HG03025 (cell line): ENCODE data around the gene ANKRD11.

Experiments
- ATAC-seq: cut with Tn5 transposase; IDR thresholded peaks from one replicate; pipeline ENCODE4 v1.9.1; 2021; ENCODE audit warnings: mild to moderate bottlenecking, moderate library complexity; ENCODE audit not compliant: unreplicated experiment, low FRiP score

Gene ANKRD11

DNA sequence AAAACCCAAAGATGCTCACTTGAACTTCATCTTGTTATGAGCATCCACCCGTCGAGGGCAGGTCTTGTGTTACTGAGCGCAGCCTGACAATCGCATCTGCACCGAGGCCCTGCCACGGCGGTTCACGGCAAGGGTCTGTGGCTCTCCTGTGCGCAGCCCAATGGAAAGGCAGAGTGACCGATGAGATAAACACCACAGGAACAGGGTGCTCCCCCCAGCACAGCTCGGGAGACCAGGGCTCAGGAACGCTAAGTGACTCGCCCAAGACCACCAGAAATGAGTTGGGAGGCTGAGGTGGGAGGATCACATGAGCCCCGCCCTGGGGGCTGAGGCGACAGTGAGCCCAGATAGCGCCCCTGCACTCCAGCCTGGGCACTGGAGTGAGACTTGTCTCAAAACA, 134.7 kb downstream of the ANKRD11 start:
- ATAC-seq = no peak

GRCh38 chr16:89355007-89355406, 135.4 kb downstream of the ANKRD11 start:
- no peak for ATAC-seq

GRCh38 chr16:89354325-89354724, 136.0 kb downstream of the ANKRD11 start:
- ATAC-seq = no peak

GRCh38 chr16:89352091-89352681, 138.2 kb downstream of the ANKRD11 start:
- ATAC-seq = no peak

DNA sequence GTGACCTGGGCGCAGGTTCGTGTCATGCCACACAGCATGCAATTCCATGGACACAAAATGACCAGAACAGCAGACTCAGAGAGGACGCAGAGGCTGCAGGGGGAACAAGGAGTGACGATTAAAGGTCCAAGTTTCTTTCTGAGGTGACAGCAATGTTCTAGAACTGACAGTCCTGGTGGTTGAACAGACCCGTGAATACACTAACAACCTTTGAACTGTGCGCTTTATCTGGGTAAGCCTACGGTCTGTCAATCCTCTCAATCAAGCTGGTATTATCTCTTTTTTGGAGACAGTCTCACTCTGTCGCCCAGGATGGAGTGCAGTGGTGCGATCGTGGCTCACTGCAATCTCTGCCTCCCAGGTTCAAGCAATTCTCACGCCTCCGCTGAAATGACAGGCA, 138.7 kb downstream of the ANKRD11 start:
- no peak for ATAC-seq

GRCh38 chr16:89350701-89351380, 139.5 kb downstream of the ANKRD11 start:
- no peak for ATAC-seq

- ATAC-seq = no peak
Measured at GRCh38 chr16:89349947-89350633, 140.3 kb downstream of the ANKRD11 start.

GRCh38 chr16:89347807-89348206, 142.6 kb downstream of the ANKRD11 start:
- no peak for ATAC-seq

- no peak for ATAC-seq
Measured at GRCh38 chr16:89346869-89347268, 143.5 kb downstream of the ANKRD11 start.

DNA sequence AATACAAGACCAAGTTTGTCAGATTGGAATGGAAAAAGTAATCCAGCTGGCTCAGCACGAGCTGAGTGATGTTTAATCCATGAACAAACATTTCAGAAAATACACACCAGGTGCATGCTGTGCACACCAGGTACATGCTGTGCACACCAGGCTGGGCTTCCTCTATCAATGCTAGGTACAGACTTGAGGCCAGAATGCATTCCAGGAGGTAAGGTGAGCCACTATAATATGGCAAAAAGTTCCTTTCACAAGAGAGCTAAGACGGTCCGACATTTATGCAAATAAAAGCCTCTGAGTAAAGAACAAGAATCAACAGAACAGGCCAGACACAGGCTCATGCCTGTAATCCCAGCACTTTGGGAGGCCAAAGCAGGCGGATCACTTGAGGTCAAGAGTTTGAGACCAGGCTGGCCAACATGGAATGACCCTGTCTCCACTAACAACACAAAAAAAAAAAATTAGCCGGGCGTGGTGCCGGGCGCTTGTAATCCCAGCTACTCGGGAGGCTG, 144.7 kb downstream of the ANKRD11 start:
- ATAC-seq = no peak

GRCh38 chr16:89344846-89345611, 145.3 kb downstream of the ANKRD11 start:
- ATAC-seq = no peak

DNA sequence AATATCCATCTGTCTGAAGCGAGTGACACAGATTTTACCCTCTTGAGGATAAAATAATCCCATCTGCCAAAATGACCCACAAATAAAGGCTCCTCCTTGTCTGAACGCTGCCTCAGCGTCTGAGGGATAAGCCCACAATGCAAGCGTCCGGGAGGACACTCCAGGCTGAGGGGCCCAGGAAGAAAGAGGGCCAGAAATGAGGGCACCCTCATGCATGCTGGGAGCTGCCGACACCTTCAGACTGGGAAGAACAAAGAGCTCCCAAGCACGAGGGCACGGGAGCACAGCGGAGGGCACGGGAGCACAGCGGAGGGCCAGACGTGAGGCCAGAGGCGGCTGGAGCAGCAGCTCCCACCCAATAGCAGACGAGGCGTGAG, 145.9 kb downstream of the ANKRD11 start:
- ATAC-seq = no peak

DNA sequence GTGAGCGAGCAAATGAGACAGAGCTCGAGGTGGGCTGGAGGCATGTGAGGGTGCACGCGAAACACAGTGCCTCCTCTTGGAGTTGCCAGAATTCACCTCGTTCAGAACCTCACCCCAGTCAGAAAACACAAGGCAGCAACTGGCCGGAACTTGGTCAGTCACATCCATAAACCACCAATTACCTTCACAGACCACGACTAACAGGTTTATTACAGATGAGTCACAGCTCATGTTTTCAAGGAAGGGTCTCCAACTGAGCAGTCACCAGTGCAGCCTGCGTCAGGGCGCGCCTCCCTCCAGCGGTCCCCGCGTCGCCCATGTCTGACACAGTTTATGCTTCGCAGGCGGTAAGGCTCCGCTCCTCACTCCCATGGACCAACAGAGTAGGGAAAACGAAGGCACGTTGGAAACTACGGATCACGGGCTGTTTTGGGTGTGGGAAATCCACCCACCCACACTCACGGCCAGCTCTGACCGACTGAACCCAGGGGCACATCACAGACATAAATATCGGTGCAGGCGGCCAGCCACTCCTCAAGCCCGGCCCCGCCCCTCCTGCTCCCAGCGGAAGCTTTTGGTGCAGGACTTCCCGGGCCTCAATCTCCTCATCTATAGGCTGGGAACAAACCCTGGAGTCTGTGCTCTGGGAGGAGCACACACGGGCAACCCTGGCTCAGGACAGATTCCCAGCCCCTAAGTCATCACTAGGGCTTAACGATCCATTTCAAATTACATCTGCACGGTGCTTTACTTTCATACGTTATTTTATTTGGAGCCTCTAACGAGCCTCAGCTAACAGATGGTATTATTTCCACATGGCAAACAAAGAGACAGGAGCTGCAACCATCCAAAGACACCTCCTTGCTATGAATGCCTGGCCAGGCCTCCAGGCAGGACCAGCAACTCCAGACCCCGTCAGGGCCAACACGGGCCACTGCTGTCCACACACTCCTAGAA, 146.6 kb downstream of the ANKRD11 start:
- ATAC-seq = no peak

DNA sequence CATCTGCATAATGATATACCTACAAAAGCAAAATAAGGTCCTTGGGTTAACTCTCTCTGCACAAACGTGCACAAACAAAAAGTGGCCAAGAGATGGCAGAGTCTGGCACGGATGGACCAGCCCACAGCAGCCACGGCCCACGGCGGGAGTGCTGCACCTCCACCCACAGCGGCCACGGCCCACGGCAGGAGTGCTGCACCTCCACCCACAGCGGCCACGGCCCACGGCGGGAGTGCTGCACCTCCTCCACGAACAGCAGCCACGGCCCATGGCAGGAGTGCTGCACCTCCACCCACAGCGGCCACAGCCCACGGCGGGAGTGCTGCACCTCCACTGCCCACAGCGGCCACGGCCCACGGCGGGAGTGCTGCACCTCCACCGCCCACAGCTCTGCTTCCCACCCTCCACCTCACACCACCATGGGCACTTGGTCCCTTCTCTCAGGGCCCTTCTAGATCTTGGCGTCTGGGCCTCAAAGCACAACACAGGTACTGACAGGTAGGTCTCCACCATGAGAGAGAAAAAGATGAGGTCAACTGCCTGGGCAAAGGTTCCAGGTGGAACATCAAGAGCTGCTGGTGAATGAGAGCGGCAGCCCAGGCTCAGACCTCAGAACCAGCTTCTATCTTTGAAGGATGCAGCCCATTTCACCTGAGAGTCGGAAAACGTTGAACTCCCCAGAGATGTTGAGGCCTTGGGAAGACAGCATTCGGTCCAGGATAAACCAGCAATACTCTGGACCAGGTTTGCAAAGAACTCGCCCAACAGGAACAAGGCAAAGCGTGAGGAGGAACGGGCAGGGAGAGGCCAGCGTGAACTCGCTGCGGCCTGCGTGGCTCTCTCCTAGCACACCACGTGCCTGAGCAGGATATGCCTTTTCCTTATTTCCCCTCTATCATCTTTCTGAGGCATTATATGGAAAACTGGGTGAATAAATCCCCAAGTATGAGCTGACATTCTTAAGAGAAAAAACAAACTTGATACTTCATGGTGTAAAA, 148.4 kb downstream of the ANKRD11 start:
- ATAC-seq = no peak

DNA sequence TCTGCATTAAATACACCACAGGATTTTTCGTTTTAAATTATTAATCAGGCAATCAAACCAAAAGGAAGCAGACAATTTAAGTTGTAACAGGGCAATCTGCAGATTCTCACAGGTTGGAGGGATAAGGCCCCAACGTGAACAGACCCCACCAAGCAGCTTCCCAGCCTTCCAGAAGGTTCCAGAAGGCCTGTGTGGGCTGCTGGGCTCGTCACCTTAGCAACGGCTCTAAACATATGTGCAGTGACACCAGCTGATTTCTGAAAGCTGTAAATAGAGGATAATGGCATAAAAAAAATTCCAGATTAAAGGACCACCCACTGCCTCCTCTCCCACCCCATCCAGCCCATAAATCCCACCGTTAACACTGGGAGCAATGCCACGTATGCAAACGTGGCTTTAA, 149.1 kb downstream of the ANKRD11 start:
- no peak for ATAC-seq

- no peak for ATAC-seq
Measured at GRCh38 chr16:89338863-89339262, 151.5 kb downstream of the ANKRD11 start.

DNA sequence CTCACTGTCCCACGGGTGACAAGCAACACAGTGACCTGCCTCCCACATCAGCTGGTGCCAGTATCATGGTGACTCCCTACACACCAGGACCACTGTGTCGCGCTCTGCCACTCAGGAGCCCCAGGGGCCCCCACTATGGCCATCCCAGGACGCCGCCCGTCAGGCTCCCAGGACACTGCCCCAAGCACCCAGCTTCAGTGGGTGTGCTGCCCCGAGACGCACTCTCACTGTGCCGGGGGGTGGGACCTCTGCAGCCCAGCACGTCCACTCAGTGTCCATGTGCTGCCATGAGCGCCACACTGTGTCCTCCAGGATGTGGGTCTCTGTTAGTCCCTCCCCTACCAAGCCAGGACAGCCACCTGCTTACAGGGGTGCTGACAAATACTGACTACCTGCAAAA, 152.4 kb downstream of the ANKRD11 start:
- no peak for ATAC-seq

GRCh38 chr16:89335803-89336485, 154.4 kb downstream of the ANKRD11 start:
- no peak for ATAC-seq
